Spleen (tissue), 7 donors: ENCODE results near the gene EEIG1.

ENCODE experiments used
- CTCF ChIP-seq, 11 experiments: fragments of 200-600 bp in 7 of 11; fragments of 450-650 bp in 4 of 11; sonication (generic) in 4 of 11; IDR thresholded peaks in 8 of 11; conservative IDR thresholded peaks in 3 of 11; 1 replicate in 7 of 11; 2 replicates in 4 of 11; pipeline versions ENCODE4 v1.4.0 to v1.8.0; 2016 to 2021; ENCODE audit warnings: antibody characterized with exemption in 11 of 11, inconsistent platforms in 4 of 11, mild to moderate bottlenecking in 1 of 11
- POLR2A ChIP-seq, 3 donors: fragments of 450-650 bp; IDR thresholded peaks; one replicate each; pipeline ENCODE4 v1.5.1; 2017; ENCODE audit warnings: antibody characterized with exemption in 3 of 3, mild to moderate bottlenecking in 1 of 3
- POLR2AphosphoS5 ChIP-seq, 3 donors: sonication (generic); formaldehyde crosslinking; IDR thresholded peaks; one replicate each; pipeline ENCODE4 v1.5.1; 2017; ENCODE audit warnings: antibody characterized with exemption in 3 of 3
- donor health status: DM: no; HTN: no; CAD: no; lungs with moderate emphysema.
- donor health status: DM: no; HTN: no; CAD: no.
- donor health status: DM: no; HTN: no; CAD: no.

- TF ChIP-seq CTCF (IDR thresholded peaks at IDR 0.05 in 8 of 11, conservative IDR thresholded peaks at IDR 0.05 in 3 of 11): no peak
- TF ChIP-seq POLR2AphosphoS5 (IDR thresholded peaks at IDR 0.05): no peak
- TF ChIP-seq POLR2A (IDR thresholded peaks at IDR 0.05): no peak
Measured at GRCh38 chr9:128015696-128016095, 34.9 kb upstream of the EEIG1 start.
